Measurements from ENCODE around the gene SCG3.

Gene SCG3

GRCh38 chr15:51731549-51732267 lies 50.4 kb downstream of the SCG3 start:
- DNase-seq = no peak

- no peak for DNase-seq
Measured at GRCh38 chr15:51732646-51733045, 51.3 kb downstream of the SCG3 start.

- DNase-seq = no peak
Measured at GRCh38 chr15:51735228-51736010, 54.1 kb downstream of the SCG3 start.

GRCh38 chr15:51736069-51736468 lies 54.8 kb downstream of the SCG3 start:
- DNase-seq = no peak

GRCh38 chr15:51736751-51737521 lies 55.6 kb downstream of the SCG3 start:
- peak; percentile 30 for DNase-seq

- DNase-seq = peak; percentile 25
Measured at GRCh38 chr15:51737522-51738305, 56.4 kb downstream of the SCG3 start, which contains the start of gene LYSMD2. Gene LYSMD2 (minus strand): TSS chr15:51737655. CDS start chr15:51737622, 33 bp downstream.

GRCh38 chr15:51738553-51738952 lies 57.2 kb downstream of the SCG3 start:
- no peak for DNase-seq

- DNase-seq = peak; percentile 11
Measured at GRCh38 chr15:51739061-51739712, 57.9 kb downstream of the SCG3 start.

- DNase-seq = no peak
Measured at GRCh38 chr15:51749307-51749706, 68.0 kb downstream of the SCG3 start.

- no peak for DNase-seq
Measured at GRCh38 chr15:51750186-51750585, 68.9 kb downstream of the SCG3 start.

- peak; percentile 56 for DNase-seq
Measured at GRCh38 chr15:51750792-51751696, 69.7 kb downstream of the SCG3 start, which contains the start of gene TMOD2. Gene TMOD2 (plus strand): TSS chr15:51751597. CDS start chr15:51766442, 14,845 bp downstream.

GRCh38 chr15:51751697-51752683 lies 70.7 kb downstream of the SCG3 start:
- peak; percentile 25 for DNase-seq

GRCh38 chr15:51752888-51753287 lies 71.6 kb downstream of the SCG3 start:
- DNase-seq = no peak

GRCh38 chr15:51754267-51754666 lies 73.0 kb downstream of the SCG3 start:
- DNase-seq = no peak

- no peak for DNase-seq
Measured at GRCh38 chr15:51755790-51756189, 74.5 kb downstream of the SCG3 start.

- no peak for DNase-seq
Measured at GRCh38 chr15:51756482-51756881, 75.2 kb downstream of the SCG3 start.

- no peak for DNase-seq
Measured at GRCh38 chr15:51757450-51757849, 76.1 kb downstream of the SCG3 start.

GRCh38 chr15:51758645-51759044 lies 77.3 kb downstream of the SCG3 start:
- peak; percentile 4 for DNase-seq

- DNase-seq = peak; percentile 25
Measured at GRCh38 chr15:51759557-51760070, 78.3 kb downstream of the SCG3 start.
